NCI-H82 treated with DMSO at 0.1 percent for 48 hours (cell line): ENCODE results near the gene AKR1B1.

Source experiments
- DNase-seq: peaks from one replicate; lab custom pipeline; 2025; ENCODE audit not compliant: unreplicated experiment; lab: John Stamatoyannopoulos, UW

The AKR1B1 gene

DNA sequence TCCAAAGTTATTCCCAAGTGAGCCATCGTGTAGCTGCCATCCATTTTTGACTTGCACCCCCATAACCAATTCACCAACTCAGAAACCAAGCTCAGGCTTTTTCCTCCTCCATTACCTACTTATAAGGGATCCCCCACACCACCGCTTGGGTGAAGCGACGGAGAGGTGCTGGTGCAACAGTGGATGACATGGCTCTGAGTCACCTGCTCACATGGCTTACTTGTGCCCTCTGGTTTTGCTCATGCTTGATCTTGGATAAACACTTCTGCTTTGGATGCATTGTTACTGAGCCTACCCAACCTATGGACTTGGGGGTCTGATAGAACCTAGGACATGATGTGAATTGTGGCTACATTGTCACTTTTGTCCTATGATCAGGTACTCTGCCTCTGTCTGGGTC, 12.0 kb upstream of the AKR1B1 start:
- no peak for DNase-seq

- DNase-seq: no peak
These were observed 10.7 kb upstream of the AKR1B1 start for GRCh38 chr7:134469622-134470021.

DNA sequence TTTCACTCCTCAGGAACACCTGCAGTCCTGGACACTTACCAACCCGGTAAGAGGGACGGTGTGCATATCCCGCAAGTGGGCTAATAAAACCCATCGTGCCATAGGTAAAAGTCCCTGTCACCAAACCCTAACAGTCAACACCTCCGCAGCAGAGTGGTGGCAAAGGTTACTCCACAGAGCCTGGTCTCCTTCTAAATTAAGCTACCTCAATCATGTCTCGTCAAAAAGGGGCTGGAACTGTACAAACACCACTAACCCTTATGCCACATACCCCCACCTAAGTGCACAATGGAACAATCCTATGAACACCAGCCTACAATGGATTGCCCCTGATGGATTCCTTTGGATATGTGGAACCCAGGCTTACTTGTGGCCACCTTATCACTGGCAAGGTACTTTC, 9.6 kb upstream of the AKR1B1 start:
- no peak for DNase-seq

- no peak for DNase-seq
These were observed 9.2 kb upstream of the AKR1B1 start for GRCh38 chr7:134468054-134468453.

GRCh38 chr7:134465491-134465890, 6.6 kb upstream of the AKR1B1 start:
- DNase-seq: no peak

- no peak for DNase-seq
These were observed 5.6 kb upstream of the AKR1B1 start for GRCh38 chr7:134464496-134464895.

- no peak for DNase-seq
These were observed 4.9 kb upstream of the AKR1B1 start for GRCh38 chr7:134463751-134464150.

DNA sequence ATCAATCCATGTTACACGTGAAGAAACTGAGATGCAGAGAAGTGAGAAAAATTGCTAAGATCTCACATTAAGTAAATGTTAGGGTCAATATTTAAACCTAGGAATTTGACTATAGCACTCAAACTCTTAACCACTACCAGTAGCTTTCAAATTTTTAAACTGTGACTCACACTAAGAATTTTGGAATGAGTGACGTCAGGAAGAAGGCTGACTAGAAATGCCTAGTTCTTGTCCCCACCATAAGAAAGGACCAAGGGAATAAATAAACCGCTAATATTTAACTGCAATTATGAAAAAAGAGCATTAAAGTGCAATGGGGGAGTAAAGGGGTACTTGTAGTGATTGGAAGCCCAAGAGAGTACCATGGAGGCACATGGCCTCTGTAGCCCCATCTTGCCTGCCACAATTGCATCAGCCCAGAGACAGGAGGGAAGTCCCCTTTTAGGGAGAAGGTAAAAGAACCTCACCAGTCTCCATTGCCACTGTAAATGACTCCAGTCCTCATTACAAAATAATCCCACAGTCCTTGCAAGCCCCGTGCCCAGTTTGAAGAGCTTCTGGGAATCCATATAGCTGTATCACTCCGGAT, 3.5 kb upstream of the AKR1B1 start:
- DNase-seq: no peak

- DNase-seq: no peak
These were observed 3.0 kb upstream of the AKR1B1 start for GRCh38 chr7:134461916-134462315.

DNA sequence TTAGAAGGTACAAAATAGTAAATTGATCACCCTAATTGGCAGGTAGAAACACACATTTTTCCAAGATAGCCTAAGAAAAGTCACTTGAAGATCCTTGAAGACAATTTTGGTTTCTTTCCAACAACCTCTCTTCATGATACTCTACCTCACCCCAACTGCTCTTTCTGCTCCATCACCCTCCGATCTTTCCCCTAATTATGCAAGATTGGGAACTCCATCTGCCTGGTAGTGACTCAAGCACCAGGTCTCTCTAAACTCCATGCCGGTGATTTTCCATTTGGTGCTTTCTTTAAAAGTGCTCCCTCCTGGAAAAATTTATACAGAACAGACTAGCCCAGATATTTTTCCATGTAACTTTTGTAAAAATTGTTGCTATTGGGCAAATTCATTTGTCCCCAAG, 1.1 kb upstream of the AKR1B1 start:
- no peak for DNase-seq

DNA sequence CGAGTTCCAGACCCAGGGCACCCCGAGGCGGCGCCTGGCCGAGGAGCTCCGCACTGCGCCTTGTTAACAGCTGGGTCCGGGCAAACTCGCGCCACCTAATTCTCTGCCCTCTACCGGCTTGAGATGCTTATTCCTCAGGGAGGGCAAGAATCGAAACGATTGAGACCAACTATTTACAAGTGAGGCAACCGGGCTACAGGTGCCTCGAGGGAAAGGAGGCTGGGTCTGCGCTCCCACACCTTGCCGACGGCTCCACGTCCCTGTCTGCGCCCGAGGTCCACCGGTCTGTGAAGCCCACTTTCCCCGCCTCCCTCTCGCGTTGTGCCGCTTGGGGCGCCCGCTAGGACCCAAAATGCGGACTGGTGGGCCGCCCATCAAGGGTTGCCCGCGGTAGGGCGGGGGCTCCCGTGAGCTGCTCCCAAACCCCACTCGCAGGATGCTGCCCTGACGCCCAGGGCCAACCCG, 527 bp downstream of the AKR1B1 start:
- peak; percentile 8 for DNase-seq

DNA sequence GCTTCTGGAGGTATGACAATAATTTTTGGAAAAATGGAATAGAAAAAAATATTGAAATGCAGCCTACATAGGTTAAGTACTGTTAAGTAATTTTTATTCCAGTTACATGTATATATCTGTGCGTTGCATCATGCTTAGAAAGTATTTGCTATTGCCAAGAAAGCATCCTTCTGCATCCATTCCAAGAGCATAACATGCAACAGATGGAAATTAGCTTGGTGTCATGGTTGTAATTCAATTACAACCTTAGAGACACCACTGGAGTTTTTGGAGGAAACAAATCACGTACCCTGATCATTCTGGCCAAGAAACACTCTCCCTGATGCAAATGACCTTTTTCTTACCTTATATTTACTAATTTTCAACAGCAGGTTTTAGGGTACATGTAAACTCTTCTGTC, 1.7 kb downstream of the AKR1B1 start:
- no peak for DNase-seq

- DNase-seq: no peak
These were observed 4.6 kb downstream of the AKR1B1 start for GRCh38 chr7:134454277-134454676.

- no peak for DNase-seq
These were observed 5.4 kb downstream of the AKR1B1 start for GRCh38 chr7:134453518-134453917.

DNA sequence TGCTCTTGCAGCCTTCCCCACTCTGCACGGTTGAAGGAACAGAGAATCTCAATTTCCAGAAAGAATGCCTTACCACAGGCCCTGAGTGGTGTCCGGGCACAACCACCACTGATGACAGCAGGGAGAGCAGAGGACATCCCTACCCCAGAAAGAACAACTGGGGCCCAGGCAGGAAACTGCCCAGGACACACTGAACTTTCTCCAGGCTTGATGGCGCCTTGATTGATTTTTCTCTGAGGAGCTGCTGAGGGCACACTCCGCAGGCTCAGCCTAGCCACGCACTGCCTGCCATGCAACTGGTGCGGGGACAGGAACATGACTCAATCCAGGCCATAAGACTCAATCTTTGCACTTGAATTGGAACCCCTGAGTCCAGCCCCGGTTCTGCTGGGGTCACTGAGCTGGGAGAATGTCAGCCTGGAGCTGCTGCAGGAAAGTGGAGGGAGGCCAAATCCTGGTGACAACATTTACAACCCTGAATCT, 5.9 kb downstream of the AKR1B1 start:
- no peak for DNase-seq

GRCh38 chr7:134452419-134452838, 6.5 kb downstream of the AKR1B1 start:
- DNase-seq: no peak

GRCh38 chr7:134451656-134452055, 7.2 kb downstream of the AKR1B1 start:
- DNase-seq: no peak

DNA sequence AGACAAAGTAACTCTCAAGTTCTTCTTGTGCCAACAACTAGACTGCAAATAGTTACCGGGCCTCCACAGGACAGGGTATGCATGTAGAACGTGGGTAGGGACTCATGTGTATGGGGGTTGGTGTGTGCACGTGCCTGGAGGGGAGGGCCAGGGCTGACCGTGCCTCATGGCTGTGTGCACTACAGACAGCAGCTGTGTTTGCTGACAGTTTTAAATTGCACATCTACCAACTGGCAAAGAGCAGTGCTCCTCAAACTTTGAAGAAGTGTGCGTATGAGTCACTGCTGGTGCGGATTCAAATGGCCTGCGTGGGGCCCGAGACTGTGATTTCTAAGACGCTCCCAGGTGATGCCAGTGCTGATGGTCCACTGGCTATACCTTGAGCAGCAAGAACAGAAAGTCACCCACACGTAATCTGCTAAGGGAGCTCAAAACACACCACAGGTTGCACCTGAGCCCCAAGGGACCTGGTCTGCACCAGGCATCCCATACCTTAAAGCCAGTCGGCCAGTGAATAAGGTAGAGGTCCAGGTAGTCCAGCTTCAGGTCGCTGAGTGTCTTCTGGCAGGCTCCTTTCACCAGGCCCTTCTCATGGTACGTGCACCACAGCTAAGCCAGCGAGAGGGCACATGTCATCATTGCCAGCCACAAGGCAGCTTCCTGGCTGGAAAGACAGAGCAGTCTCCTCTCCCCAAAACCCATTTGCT, 8.5 kb downstream of the AKR1B1 start:
- DNase-seq: no peak

DNA sequence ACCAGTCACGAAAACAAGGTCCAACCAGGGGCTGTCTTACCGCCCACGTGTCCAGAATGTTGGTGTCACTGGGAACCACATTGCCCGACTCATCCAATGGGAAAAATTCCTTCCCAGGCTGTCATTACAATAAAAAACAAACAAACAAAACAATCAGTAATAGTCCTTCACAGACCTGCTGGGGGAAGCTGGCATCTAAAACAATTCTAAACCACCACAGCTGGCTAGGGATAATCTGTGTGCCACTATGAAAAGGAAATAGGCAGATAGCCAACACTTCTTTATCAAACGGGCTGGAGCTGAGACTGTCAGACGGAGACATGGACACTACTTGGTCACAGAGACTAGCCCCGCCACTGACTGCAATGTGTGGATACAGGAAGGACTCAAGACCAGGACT, 9.2 kb downstream of the AKR1B1 start:
- no peak for DNase-seq

GRCh38 chr7:134448356-134449229, 10.3 kb downstream of the AKR1B1 start:
- no peak for DNase-seq

DNA sequence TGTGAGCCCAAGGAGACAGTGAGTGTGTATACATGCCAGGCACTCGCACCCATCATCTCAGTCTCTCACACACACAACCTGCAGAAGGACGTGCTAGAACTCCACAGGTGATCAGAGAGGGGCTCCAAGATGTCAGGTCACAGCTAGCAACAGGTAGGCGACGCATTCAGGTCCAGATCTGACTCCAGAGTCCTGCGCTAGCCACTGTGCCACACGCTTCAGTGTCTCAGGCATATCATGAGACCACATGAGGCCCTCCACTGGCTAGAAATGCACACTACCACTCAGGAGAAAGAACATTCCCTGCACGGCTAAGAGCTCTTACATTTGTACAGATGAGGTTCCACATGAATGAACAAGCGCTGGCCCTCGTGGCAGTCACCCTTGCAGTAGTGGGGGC, 11.5 kb downstream of the AKR1B1 start:
- DNase-seq: no peak

DNA sequence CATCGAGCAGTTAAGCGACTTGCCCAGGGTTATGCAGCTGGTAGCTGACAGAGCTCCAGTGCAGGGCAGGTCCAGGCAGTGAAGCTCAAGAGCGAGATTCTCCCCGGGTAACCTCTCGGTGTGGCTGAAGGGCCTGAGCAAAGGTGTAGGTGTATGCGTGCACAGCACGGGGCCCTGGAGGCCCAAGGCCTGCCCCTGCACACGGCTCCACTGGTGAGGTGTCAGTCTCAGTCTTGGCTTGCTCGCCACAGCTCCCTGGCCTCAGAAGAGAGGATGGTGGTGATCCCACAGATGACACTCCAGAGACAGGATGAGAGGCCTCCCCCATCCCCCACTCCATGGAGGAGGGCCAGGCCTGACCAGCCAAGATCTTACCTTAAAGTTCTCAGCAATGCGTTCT, 12.0 kb downstream of the AKR1B1 start:
- no peak for DNase-seq
